Stromal cell of bone marrow (primary cell): ENCODE data around the gene ATP4B.
"Not testable (repeated sequence)": the region's sequence is repeated elsewhere in the genome, so short reads cannot be mapped to it uniquely, and the experiment has no call there.

Source experiments
- DNase-seq: peaks from one replicate; pipeline ENCODE4 v3.0.0-alpha.2; 2012; ENCODE audit warnings: low read depth

ATP4B gene

DNA sequence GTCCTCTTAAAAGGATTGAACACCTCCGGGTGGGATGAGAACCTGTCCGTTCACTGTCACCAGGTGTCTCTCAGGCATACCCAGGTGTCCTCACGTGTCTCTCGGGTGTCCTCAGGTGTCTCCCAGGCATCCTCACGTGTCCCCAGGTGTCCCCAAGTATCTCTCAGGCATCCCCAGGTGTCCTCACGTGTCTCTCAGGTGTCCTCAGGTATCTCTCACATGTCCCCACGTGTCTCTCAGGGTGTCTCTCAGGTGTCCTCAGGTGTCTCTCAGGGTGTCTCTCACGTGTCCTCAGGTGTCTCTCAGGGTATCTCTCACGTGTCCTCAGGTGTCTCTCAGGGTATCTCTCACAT lies 33.8 kb downstream of the ATP4B start:
- no peak for DNase-seq

DNA sequence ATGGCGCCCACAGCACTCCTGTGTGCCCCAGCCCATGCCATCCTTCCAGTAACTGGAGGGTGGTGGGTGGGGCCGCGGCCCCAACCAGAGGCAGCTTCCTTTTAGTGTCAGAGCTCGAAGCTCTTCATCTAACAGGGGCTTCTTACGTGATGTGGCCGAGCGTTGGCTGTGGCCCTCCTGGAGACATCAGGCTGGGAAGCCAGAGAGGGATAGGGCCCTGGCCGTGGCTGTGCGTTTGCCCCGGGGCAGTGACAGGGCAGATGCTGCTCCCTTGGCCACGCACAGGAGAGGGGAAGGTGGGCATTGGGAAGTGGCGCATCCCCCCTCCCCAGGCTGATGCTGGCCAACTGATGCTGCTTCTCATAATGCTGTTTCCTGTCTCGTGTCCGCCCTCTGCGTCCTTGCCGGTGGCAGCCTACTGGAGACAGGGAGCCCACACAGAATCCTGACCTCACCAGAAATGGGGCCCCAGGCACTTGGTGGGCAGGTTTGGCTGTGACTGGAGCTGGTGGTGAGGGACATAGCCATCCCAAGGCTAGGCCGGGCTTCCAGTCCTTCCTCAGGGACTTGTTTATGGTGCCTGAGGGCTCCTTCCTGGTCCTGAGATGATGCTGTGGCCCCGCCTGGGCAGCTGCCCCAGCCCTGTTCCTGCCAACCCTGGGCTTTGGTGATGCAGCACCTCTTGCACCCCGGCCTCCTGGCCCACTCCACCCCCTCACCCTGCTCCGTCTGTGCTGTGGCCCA lies 34.3 kb downstream of the ATP4B start:
- no peak for DNase-seq

DNA sequence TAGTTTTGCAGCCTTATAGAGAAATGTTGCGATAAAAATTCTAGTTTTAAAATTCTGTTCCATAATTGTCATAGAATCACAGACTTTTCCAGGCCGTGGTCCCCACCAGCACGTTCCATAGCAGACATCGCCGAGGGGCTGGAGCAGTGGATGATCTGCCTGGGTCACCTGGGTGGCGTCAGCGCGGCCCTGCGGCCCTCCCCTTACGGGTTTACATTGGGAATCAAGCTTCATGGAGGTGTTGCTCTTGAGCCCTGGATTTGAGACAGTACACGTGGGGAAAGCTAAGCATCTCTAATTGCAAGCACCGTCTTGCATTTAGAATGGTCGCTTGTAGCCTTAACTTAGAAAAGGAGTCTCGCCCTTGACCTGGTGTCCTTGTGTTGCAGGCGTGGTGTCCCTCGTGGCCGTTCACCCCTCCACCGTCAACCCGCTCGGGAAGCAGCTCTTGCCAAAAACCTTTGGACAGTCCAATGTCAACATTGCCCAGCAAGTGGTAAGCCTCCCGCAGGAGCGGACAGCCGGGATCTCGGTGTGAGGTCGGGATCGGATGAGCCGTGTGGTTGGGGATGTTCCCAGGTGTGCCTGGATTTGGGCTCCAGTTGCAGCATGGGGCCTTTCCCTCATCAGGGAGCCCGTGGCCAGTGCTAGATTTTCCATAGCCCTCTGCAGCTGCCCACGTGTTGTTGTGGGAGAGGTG lies 35.1 kb downstream of the ATP4B start:
- no peak for DNase-seq

DNA sequence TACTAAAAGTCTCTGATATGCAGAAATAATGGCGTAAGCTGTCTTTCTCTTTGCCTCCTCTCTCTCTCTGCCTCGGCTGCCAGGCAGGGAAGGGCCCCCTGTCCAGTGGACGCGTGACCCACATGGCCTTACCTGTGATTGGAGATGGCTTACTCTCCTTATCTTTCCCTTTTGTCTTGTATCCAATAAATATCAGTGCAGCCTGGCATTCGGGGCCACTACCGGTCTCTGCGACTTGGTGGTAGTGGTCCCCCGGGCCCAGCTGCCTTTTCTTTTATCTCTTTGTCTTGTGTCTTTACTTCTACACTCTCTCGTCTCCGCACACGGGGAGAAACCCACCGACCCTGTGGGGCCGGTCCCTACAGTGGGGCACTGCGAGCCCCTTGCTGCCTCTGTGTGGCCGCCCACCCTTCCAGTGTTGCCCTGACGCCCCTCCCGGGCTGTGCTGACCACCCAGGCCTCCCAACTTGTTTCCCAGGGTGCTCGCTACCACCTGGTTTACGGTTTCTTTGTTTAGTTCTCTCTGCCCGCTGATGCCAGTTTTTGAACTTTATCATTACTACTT lies 35.9 kb downstream of the ATP4B start:
- not testable (repeated sequence) for DNase-seq

DNA sequence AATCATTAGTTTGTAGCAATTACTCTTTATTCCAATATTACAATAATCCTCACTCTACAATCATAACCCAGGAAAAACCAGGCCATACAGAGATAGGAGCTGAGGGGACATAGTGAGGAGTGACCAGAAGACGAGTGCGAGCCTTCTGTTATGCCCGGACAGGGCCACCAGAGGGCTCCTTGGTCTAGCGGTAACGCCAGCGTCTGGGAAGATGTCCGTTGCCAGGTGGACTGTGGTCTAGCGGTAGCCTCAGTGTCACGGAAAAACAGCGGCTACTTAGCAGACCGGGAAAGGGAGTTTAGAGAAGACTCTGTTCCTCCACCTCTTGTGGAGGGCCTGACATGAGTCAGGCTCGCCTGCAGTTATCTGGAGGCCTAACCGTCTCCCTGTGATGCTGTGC lies 36.5 kb downstream of the ATP4B start:
- DNase-seq, result peak; percentile 5

DNA sequence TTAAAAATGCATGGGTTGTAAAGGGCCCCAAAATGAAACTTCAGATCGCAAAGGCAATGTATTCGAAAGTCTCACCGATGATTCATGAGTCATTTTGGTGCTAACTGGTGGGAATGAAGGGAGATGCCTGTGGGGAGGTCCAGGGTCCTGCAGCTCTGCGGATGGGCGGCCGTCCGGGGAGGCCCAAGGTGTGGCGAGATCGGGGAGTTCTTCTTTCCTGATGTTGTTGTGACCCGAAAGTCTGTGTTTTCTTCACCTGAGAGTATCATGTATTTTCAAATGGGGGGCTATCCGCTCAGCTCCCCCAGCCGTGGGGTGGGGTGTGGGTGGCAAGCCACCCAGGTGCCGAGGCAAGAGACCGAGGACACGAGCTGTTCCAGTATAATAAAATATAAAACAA lies 37.0 kb downstream of the ATP4B start:
- no peak for DNase-seq

DNA sequence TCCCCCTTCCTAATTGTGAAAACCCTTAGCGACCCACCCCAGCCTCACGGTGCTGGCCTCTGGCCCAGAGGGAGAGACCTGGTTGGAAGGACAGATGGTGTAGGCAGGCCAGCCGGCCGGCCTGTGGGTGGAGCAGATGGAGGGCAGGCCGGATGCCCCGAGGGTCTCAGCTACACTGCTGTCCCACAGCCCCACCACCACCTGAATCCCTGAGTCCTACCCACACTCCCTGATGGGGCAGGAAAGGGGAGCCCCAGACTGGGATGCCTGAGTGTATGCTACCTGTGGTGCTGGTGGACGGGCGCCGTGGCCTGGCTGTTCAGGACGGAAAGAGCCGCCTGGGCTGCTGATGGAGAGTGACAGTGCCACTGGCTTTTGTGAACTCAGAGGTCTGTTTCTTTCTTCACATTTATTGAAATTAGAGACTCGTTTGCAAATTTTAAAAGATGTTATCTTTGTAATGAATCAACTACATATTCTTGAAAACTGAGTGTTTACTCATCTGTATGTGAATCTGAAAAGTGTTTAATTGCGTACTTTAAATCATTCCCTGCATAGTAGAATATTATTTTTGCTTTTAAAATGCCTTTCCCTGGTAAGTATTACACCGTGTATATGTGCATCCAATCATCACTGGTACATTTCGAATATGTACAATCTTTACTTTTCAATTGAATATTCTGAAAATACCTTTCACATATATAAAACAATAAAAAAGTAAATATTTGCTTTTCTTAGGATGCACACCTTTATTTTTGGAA lies 37.8 kb downstream of the ATP4B start:
- DNase-seq, result no peak

DNA sequence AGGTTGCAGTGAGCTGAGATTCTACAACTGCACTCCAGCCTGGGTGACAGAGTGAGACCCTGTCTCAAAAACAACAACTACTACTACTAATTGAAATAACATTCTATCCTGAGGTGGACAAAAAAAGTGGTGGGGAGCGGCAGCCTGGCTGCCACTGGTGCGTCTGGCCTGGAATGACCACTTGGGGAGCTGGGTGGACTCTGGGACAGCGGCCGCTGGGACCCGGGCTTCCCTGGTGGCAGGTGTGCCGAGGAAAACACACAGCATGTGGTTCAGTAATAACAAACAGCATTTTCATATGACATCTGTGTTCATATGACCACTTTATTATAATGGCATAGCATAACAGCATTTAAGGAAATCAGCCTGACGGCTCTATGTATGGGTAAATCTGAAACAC lies 39.5 kb downstream of the ATP4B start:
- no peak for DNase-seq

DNA sequence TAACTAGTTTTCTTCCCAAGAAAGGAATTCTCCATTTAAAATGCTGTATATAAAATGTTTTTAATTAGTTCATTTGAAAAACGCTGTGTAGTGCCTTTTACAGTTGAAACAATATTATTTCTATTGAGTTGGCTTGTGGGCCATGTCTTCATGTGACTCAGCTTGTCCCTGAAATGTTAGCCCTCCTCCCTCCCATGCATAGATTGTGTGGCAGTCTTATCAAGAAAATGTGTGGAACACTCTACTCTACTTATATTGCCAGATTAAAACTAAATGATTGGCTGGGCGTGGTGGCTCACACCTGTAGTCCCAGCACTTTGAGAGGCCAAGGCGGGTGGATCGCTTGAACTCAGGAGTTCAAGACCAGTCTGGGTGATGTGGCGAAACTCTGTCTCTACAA lies 40.0 kb downstream of the ATP4B start:
- DNase-seq, result no peak

DNA sequence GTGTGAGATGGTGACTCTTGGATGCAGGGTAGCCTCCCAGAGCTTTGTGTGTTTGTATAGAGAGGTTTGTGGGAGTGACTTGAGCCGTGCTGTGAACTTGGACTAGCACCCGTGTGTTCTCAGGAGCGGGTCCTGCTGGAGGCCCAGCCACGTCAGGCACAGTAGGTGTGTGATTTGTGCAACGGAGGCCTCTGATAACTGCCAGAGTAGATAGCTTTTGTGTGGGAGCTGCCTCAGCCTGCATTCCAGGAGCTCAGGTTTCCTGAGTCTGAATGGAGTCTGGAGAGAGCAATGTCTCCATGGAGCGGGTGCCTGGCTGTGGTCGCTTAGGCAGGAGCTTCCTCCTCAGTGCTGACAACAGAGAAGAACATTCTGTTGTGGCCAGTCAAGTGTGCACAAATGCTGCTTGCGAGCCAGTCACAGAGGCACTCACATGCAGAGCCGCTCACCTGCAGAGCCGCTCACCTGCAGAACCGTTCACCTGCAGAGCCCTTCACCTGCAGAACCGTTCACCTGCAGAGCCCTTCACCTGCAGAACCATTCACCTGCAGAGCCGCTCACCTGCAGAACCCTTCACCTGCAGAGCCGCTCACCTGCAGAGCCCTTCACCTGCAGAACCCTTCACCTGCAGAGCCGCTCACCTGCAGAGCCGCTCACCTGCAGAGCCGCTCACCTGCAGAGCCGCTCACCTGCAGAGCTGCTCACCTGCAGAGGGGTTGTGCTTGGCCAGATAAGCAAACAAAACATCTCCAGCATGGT lies 40.8 kb downstream of the ATP4B start:
- no peak for DNase-seq

DNA sequence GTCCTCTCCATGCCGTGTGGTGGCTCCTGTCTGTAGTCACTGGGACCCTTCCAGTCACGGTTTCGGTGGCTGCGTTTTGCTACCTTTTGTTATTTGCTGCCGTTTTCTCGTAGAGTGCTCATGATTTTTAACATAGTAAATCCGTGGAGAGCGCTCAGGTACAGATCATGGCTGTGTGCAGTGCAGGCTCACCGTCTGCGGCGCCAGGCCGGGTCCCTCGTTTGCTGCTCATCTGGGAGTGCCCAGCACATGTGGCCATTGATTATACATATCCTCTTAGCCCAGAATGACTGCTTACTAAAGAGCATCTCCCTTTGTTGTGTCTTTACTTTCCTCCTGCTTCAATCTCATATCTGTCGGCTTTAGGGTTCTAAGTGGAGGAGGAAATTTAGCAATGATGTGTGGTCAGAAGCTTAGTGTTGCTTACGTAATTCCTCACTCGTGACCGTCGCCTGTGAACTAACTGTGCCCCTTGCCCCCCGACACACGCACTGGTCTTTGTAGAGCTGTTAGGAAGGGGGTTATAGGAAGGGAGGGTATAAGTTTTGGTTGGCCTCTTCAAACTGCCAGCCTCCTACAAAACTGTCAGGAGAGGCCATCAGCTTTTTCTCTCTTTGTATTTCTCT lies 41.6 kb downstream of the ATP4B start:
- no peak for DNase-seq

DNA sequence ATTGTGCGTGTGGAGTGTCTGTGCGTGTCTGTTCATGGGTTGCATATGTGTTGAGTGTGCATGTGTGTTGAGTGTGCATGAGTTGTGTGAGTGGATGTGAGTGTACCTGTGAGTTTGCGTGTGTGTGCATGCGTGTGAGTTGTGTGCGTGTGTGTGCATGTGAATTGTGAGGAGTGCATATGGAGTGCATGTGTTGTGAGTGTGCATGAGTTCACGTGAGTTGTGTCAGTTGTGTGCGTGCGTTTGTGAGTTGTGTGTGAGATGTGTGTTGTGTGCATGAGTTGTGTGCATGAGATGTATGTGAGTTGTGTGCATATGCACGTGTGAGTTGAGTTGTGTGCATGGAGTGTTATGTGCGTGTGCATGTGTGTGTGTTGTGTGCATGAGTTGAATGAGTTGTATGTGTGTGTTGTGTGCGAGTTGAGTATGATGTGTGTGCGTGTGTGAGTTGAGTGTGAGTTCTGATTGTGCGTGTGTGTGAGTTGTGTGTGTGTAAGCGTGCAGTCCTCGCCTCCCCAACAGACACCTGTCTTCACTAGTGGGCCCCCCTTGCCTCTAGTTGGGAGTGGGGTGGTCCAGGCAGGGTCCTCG lies 44.1 kb downstream of the ATP4B start:
- DNase-seq, result no peak

DNA sequence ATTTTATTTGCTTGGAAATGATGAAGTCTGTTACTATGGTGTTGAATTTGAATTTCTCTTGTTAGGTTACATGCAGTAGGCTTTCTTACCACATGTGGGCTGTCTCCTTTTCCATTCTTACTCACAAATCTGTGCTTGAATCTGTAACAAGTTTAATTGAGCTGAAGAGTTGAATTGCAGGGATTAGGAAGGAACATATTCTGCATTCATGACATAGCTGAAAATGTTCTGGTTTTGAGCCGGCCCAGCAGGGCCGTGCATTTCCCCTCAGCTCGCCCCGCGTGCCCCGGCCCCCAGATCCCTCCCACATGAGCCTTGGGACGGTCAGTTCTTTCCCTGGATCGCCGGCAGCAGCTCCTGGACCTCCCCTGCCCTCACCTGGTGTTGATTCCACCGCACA lies 45.4 kb downstream of the ATP4B start:
- DNase-seq, result no peak

DNA sequence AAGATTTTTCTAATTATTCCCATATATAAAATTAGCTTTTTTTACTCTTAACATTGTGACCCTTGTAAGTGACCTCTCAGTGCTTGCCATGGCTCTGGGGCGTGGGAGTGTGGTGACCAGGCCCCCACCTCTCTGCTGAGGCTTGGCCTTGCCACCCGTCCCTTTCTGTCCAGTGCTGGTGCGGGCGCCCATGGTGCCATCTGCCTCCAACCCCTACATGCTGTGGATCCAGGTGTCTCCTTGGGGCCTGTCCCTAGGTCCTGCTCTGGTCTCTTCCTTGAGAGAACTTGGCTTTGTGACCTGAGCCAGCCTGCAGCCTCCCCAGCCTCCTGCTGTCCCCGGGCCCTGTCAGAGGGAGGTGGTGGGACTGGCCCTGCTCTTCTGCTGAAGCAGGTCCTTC lies 46.0 kb downstream of the ATP4B start:
- no peak for DNase-seq

DNA sequence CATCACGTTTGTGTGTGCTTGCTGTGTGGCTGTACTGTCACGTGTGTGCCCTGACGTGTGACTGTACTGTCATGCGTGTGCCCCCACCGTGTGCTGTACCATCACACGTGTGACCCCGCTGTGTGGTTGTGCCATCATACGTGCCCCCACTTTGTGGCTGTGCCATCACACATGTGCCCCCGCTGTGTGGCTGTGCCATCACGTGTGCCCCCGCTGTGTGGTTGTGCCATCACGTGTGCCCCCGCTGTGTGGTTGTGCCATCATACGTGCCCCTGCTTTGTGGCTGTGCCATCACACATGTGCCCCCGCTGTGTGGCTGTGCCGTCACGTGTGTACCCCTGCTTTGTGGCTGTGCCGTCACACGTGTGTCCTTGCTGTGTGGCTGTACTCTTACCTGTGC lies 47.7 kb downstream of the ATP4B start:
- DNase-seq, result no peak

DNA sequence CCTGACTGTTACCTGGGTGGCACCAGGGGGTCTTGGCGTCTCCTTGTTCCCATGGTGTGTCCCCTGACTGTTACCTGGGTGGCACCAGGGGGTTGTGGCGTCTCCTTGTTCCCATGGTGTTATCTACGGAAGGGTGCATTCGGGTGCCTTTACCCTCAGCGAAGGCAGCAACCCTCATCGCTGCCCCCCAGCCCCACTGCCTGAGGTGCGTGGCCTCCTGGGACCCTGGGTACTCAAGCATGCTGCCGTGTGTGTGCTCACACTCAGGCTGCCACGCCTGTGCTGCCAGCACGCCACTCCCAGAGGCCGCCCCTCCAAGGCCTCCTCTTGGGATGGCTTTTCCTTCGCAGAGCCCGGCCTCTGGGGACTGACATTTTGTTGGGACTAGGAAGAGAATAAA lies 48.4 kb downstream of the ATP4B start:
- no peak for DNase-seq

DNA sequence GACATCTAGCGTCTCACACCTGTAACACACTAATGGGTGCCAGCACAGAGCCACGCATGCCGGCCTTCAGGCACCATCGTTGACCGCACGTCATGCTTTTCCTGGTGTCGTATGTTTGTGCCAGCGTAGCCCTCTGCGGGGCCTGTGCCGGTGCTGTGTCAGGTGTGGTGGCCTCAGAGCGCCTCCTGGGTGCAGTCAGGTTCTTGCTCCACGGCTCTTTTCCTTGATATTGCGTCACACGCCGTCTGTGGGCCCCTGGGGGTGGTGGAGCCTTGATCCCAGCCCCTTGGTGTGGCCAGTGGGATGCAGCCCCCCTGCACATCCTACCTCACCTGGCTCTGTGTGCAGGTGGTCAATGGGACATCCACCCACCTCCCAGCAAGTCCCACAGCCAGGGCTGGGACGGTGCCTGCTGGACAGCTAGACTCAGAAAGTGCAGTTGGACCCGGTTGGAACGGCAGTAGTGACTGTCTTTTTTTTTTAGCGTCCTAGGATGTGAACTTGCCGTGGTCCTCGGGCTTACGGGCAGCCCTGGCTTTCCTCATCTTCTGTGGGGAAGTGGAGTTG lies 48.9 kb downstream of the ATP4B start:
- DNase-seq, result no peak

DNA sequence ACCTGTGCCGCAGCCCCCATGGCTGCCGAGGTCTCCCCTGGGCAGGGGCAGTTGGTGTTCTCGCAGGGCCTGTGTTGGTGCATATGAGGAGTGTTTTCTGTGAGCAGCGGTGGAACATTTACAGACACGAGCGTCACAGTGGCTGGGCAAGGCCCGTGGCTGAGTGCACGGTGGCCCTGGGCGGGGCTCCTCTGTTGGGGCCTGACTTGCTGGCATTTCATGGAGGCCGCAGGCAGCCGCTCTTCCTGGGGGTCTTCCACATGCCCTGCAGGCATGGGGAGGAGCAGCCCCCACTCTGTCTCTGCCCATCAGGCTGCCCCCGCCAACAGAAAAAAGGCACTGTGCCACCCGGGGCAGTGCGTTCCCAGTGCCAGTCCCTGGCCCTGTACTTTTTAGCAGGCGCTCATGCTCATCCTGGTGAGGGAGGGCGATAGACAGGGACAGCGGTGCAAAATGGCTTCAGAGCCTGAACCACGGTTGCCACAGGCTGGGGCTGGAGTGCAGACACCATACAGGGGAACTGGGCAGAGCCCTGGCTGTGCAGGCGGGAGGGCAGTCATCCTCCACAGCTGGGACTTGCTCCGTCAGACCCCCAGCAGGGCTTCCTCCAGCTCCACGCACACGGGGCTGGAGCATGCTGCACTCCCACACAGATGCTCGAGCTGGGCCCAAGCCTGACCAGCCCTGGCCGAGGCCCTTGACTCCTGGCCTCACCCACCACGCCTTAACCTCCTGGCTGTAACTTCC lies 49.9 kb downstream of the ATP4B start:
- no peak for DNase-seq

DNA sequence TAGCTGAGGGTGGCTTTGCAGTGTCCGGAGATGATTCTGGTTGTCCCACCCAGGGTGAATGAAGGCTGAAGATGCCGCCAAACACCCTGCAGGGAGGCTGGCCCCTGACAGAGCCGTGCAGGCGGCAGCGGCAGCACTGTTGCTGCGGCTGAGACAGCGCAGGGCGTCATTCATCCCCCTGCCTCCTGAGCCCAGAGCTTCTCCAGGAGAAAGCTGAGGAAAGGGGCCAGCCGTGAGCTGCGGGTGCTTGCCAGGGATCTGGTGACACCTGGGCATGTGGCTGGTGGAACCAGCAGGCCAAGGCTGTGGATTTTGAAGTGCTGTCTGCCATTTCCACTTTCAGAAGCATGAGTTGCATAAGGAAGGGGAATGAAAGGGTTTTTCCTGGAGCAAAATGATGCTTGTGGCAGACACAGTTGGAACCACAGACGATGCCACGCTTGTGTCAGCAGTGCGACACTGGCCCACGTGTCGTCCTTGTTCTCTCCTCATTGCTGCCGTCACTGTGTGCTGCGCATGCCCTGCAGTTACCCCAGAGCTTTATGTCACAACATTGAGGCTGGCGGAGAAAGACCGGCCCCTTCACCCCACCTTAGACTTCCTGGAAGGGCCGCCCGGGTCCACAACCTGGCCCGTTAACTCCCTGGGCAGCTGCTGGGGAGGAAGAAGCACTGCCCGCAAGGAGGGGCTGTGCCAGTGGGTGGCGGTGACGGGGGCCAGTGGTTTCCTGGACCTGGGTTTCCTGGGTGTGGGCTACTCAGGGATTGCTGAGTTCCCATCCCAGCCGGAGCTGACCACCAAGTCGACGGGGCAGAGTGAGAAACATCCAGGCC lies 50.7 kb downstream of the ATP4B start:
- DNase-seq, result no peak
